LNCAP (cell line): ENCODE results near the gene RPLP2.
A peak's percentile ranks its signal among the peaks of the same experiment; 100 is the strongest.

Source experiments
- TF ChIP-seq, protein P1 (sequence below): fragments of 450-650 bp; IDR thresholded peaks from 2 replicates; pipeline ENCODE4 v1.5.1; 2017; ENCODE audit warnings: mild to moderate bottlenecking

Gene RPLP2

DNA sequence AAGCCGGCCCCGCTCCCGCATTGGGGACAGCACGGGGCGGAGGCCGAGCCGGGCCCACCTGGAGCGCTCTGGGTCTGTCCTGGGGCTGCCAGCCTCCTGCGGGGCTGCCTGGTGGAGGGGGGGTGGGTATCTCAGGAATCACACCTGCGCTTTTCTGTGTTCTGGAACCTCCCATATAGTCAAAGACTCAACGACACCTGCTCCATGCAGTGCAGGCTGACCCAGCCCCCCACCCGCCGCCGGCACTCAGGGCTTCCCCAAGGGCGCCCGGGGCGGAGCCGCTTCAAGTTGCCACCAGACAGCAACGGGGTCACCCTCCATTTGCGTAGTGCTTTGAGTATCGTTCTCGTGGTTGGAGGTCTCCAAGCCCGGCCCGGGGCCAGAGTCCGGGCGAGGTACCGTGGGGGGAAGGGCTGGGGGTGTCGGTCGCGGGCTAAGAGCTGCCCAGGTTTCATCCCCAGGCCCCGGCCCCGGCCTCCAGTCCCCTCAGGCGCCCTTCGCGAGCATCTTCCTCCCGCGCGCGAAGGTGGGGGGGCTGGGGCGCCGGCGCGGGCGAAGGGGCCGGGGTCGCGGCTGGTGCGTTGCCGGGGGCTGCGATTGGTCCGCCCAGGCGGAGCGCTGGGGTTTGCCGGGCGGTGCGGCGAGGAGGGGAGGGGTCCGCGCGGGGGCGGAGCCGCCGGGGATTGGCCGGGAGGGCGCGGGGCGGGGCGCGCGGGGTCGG, 39.5 kb downstream of the RPLP2 start:
- TF ChIP-seq, protein P1, sequence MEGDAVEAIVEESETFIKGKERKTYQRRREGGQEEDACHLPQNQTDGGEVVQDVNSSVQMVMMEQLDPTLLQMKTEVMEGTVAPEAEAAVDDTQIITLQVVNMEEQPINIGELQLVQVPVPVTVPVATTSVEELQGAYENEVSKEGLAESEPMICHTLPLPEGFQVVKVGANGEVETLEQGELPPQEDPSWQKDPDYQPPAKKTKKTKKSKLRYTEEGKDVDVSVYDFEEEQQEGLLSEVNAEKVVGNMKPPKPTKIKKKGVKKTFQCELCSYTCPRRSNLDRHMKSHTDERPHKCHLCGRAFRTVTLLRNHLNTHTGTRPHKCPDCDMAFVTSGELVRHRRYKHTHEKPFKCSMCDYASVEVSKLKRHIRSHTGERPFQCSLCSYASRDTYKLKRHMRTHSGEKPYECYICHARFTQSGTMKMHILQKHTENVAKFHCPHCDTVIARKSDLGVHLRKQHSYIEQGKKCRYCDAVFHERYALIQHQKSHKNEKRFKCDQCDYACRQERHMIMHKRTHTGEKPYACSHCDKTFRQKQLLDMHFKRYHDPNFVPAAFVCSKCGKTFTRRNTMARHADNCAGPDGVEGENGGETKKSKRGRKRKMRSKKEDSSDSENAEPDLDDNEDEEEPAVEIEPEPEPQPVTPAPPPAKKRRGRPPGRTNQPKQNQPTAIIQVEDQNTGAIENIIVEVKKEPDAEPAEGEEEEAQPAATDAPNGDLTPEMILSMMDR, result no peak

DNA sequence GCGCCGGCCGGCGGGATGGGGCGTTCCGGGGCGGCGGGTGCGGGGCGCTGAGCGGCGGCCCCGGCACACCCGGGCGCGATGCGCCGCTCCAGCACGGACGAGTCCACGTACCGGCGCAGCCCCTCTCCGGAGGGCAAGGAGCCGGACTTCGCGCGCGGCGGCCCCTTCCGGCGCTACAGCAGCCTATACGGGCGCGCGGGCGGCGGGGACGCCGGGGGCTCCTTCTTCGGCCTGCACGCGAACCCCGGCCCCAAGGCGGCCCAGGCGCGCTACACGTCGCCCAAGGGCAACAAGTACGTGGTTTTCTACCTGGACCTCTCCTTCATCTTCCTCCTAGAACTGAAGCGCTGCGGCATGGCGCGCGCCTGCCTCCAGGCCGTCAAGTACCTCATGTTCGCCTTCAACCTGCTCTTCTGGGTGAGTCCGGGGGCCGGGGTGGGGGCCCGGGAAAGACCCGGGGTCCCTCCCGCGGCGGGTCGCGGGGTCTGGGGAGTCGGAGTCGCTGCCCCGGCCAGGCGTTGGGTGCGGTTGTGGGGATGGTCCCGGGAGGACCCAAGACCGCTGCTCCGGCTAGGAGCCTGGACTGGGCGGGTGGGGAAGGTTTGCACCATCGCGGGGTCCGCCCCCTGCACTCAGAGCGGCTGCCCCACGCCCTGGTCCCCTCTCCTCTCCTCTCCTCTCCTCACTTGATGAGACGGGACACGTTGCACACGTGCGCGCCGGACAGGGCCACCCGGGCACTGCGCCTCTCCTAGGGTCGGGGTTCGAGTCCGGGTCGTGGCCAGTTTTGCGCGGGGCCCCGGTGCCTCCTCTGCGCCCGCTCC, 40.4 kb downstream of the RPLP2 start:
- TF ChIP-seq, protein P1, result no peak

DNA sequence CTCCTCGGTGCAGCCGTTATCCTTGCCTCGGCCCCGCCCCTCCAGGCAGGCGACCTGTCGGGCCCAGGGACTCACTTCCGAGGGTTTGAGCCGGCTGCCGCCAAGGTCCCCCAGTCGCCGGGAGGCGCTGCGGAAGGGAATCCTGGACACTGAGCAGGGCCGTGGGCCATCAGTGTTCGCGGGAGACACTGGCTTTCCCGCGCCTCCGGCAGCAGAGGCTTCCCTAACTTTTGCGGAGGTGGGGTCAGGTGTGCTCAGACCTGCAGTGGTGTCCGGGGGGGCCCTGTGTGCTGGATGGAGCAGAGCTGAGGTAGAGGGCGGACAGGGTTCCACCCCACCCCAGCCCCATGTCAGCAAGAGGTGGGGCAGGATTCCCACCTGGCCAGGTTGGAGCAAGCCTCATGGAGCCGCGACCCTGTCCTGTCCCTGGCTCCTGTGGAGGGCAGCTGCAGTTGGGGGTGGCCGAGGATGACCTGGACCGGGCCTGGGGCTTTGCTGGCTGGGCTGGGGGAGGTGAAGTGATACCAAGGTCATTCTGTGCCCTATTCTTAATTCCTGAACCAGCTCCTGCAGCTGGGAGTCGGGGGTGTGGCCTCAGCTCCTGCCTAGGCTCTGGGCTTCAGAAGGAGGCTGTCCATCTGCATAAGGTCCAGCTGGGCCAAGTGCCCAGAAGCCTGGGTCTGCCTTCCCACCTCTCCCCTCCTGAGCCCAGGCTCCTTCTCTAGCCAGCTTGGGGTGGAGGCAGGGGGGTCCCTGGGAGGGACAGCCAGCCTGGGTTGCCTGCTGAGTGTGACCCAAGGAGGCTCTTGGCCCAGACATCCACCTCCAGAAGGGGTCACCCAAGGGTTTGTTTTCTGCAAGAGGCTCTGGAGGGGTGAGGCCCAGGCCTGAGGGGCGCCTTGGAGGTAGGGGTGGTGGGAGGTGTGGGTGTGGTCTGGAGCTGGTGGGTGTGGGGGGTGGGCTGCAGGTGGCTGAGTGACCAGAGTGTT, 41.3 kb downstream of the RPLP2 start:
- TF ChIP-seq, protein P1, result peak; percentile 9; the same call in 1 of the 2 replicates

DNA sequence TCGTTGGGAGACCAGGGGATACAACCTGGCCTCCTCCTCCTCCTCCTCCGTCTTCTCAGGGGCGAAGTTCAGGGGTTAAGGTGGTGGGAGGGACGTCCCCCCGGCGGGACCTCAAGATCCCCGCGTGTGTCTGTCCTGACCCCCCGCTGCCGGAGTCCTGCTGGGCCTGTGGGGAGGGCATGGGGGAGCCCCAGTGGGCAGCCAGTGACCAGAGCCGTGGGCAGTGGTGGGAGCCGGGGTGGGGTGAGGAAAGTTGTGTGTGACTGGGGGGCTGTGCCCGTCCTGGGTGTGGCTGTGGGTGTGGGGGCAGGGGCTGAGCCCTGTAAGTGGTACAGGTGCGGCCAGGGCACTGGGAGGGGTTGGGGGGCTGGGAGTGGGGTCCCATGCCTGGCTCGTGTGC, 43.0 kb downstream of the RPLP2 start:
- TF ChIP-seq, protein P1, result no peak

DNA sequence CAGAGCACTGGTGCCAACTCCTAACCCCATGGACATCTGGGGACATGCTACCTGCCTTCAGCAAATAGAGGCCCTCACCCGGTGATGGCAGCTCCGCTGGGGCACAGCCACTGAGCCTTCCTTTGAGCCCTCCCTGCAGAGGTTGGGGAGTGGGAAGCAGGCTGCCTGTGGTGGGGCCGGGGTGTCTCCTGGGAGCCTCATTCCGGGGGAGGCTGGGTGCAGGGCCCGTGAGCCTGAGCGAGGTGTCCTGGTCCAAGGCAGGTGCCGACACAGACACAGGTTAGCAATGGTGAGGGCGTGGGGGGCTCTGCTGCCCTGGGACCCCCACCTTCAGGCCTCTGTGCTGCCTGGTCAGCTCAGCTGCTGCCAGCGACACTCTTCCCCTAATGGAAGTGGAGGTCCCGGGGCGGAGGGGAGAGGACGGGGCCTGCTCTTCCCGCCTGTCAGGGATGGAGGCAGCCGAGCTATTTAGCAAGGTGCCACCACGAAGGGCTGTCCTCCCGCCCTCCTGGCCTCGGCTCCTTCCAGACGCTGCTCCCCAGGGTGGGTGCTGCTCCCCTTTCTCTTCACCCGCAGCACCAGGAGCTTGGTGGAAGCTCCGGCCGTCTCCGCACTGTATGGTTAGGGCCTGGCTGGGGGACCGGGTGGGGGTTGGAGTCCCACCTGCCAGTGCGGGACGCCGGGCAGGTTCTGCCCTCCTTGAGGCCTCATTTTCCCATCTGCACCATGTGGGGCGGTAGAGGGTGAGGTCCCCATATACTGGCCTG, 44.1 kb downstream of the RPLP2 start:
- TF ChIP-seq, protein P1, result no peak

DNA sequence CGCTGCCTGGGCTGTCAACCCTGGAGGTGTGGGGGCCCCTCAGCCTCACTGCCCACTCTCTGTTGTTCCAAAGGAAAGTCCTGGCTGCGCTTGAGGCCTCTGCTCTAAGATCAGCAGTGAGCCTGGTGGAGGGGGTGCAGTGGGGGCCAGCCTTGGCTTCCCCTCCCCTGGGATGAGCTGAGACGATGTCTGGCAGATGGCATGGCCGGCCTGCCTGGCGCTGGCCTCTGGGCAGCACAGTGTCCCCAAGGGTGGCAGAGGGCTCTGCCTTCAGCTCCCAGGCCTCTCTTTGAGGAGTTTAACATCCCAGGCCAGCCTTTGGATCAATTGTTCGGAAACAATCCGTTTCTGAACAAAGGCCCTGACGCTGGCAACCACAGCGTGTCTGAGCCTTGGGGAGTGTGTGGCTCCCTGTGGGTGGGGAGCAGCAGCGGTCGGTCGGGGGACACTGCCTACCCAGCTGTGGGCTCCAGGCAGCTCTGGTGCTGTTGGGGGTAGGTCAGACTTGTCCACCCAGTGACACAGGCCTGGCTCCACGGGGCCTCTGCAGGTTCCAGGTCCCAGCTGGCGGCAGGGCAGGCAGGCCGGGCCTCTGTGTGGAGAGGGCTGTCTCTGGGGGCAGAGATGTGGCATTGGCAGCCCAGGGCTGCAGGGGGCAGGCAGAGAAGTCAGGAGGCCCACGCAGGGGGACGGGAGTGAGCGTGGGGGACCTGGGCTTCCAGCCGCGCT, 45.0 kb downstream of the RPLP2 start:
- TF ChIP-seq, protein P1, result no peak
